ENCODE measurements around the gene CYP11A1.

CYP11A1 gene

DNA sequence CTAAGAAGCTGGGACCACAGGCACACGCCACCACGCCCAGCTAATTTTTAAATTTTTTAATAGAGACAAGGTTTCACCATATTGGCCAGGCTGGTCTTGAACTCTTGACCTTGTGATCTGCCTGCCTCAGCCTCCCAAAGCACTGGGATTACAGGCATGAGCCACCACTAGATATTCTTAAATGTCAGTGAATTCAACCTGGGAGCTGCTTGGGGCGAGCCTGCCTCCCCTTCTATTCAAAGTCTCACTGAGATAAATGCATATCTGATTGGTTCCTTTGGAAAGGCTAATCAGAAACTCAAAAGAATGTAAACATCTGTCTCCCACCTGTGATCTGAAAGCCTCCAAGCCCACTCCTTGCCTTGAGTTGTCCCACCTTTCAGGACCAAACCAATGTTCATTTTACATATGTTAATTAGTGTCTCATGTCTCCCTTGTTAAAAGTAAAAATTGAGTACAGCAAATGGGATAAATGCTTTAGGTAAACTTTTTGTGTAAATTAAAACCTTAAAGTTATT is 15.0 kb downstream of the CYP11A1 start:
- TF ChIP-seq EZH2 (IDR thresholded peaks at IDR 0.05) (no peak), POLR2AphosphoS5 (IDR thresholded peaks at IDR 0.05; ENCODE audit: borderline replicate concordance, low read depth, low read length) (no peak), FOXP2 (optimal IDR thresholded peaks at IDR 0.05; ENCODE audit: control extremely low read depth, extremely low read length, insufficient read depth) (no peak)
- Histone ChIP-seq H3K9ac (ENCODE audit: insufficient read length) (no peak overlapping the region), H3K27ac (no peak overlapping the region), H3K4me3 (no peak overlapping the region), H3K9me3 (ENCODE audit: low read depth, low read length) (no peaks in the 10 kb centered on the region), H3K36me3 (ENCODE audit: insufficient read depth, low read length) (no peaks in the 10 kb centered on the region)
- DNase-seq (ENCODE audit: low read depth, low spot score), result no peak

DNA sequence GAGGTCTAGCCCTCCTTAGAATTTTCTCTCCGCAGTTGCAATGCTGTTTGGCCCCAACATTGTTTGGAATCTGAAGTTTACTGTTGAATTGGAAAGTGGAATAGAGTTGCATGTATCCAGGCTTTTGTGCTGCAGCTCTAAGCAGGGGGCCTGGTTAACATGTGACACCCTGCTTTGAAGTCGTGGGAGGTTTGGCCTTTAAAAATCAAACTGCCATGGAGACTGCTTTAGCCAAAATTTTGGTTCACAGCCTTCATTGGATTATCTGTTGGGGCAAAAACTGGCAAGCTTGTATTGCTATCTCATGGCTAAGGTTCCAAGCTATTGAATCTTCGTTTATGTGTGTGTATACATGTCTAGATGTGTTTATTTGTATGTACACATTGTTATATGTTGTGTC is 15.8 kb downstream of the CYP11A1 start:
- no peak for TF ChIP-seq FOXP2 (optimal IDR thresholded peaks at IDR 0.05; ENCODE audit: control extremely low read depth, extremely low read length, insufficient read depth)
- no peak for TF ChIP-seq POLR2AphosphoS5 (IDR thresholded peaks at IDR 0.05; ENCODE audit: borderline replicate concordance, low read depth, low read length)
- TF ChIP-seq EZH2 (IDR thresholded peaks at IDR 0.05), result no peak
- no peak for DNase-seq (ENCODE audit: low read depth, low spot score)
- H3K9me3 ChIP-seq (ENCODE audit: low read depth, low read length), result no peaks in the 10 kb centered on the region
- no peak overlapping the region for H3K9ac ChIP-seq (ENCODE audit: insufficient read length)
- H3K27ac ChIP-seq, result no peak overlapping the region
- no peaks in the 10 kb centered on the region for H3K36me3 ChIP-seq (ENCODE audit: insufficient read depth, low read length)
- no peak overlapping the region for H3K4me3 ChIP-seq

DNA sequence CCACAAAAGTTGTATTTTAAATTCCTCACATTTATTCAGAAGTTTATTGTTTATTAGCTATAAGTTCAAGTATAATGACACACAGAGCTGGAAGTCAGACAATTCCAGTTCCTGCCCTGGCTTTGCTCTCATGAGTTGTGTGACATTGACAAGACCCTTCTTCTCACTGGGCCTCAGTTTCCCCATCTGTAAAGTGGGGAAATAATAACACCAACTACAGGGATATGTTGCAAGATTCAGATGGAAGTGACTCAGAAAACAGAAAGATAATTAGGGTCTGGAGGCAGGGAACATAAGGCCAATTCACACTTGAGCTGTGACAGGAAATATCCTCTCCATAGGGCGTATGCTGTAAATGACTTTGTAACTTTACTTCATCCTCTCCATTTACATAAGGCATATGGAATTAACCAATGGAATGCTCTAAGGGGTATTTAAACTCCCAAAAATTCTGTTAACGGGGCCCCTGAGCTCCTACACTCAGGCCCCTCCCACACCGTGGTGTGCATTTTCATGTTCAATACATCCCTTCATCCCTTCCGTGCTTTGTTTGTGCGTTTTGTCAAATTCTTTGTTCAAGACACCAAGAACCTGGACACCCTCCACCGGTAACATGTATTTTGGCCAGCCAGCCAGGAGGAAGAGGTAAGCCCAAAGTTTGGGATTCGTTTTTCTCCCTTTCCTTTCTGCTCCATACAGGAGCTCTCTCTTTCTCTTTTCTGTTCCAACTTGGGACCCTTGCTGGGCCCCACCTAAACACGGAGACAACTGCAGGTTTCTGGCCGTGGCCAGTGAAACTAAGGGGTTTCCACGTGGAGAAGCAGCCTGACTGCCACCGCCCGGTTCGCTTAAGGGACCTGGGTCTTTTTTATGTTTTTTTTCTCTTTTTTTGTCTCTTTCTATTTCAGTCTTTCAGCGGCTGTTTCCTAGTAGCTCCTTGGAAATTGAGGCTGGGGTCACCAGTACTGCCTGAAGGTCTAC is 16.9 kb downstream of the CYP11A1 start:
- no peak for TF ChIP-seq POLR2AphosphoS5 (IDR thresholded peaks at IDR 0.05; ENCODE audit: borderline replicate concordance, low read depth, low read length)
- no peak for TF ChIP-seq EZH2 (IDR thresholded peaks at IDR 0.05)
- no peak for TF ChIP-seq FOXP2 (optimal IDR thresholded peaks at IDR 0.05; ENCODE audit: control extremely low read depth, extremely low read length, insufficient read depth)
- H3K9ac ChIP-seq (ENCODE audit: insufficient read length), result no peak overlapping the region
- DNase-seq (ENCODE audit: low read depth, low spot score), result no peak
- H3K4me3 ChIP-seq, result no peak overlapping the region; the same call in 1 of the 2 replicates
- H3K27ac ChIP-seq, result no peak overlapping the region
- no peaks in the 10 kb centered on the region for H3K9me3 ChIP-seq (ENCODE audit: low read depth, low read length)
- no peaks in the 10 kb centered on the region for H3K36me3 ChIP-seq (ENCODE audit: insufficient read depth, low read length)

DNA sequence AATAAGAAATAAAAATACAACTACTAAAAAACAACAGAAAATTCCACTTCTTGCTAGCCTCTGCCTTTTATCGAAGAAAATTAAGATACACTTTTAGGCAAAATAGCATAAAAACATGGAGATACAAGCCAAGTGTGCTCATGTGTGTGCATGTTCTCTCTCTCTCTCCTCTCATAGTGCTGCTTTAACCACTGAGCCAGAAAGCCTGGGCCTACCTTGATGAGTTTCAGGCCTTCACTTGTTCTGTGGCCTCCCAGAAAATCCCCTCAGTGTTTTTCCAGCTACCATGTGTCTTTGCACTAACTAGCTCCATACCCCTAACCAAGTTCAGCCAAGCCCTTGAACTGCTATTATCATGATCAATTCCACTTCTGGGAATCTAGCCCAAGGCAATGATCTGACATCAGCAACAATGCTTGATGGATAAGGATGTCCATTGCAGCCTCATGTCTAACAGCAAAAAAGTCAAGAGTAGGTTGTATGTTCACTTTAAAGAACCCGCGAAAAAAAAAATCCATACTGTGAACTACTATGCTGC is 18.1 kb downstream of the CYP11A1 start:
- no peak for DNase-seq (ENCODE audit: low read depth, low spot score)
- no peaks in the 10 kb centered on the region for H3K9me3 ChIP-seq (ENCODE audit: low read depth, low read length)
- no peak for TF ChIP-seq FOXP2 (optimal IDR thresholded peaks at IDR 0.05; ENCODE audit: control extremely low read depth, extremely low read length, insufficient read depth)
- TF ChIP-seq EZH2 (IDR thresholded peaks at IDR 0.05), result no peak
- TF ChIP-seq POLR2AphosphoS5 (IDR thresholded peaks at IDR 0.05; ENCODE audit: borderline replicate concordance, low read depth, low read length), result no peak
- H3K36me3 ChIP-seq (ENCODE audit: insufficient read depth, low read length), result no peaks in the 10 kb centered on the region
- H3K4me3 ChIP-seq, result no peak overlapping the region
- no peak overlapping the region for H3K27ac ChIP-seq
- no peak overlapping the region for H3K9ac ChIP-seq (ENCODE audit: insufficient read length)

DNA sequence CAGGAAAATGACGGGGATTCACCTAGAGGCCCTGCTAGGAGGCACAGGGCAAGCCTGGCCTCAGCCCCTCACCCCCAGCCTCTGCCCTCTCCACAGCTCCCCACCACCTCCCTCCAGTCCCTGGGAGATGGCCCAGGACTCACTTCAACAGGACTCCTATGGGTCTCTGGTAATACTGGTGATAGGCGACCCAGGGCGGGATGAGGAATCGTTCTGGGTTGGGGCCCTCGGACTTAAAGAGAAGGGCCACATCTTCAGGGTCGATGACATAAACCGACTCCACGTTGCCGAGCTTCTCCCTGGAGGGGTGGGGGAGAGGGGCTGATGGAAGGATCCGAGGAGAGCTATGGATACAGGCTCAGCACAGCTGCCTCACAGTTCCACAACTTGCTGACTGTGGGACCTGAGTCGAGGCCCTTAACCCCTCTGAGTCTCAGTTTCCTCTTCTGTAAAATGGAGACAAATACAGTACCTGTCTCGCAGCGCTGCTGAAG is 19.6 kb downstream of the CYP11A1 start:
- H3K4me3 ChIP-seq, result no peak overlapping the region
- H3K9ac ChIP-seq (ENCODE audit: insufficient read length), result no peak overlapping the region
- H3K36me3 ChIP-seq (ENCODE audit: insufficient read depth, low read length), result no peaks in the 10 kb centered on the region
- H3K27ac ChIP-seq, result no peak overlapping the region
- no peaks in the 10 kb centered on the region for H3K9me3 ChIP-seq (ENCODE audit: low read depth, low read length)
- DNase-seq (ENCODE audit: low read depth, low spot score), result no peak
- no peak for TF ChIP-seq POLR2AphosphoS5 (IDR thresholded peaks at IDR 0.05; ENCODE audit: borderline replicate concordance, low read depth, low read length)
- no peak for TF ChIP-seq EZH2 (IDR thresholded peaks at IDR 0.05)
- no peak for TF ChIP-seq FOXP2 (optimal IDR thresholded peaks at IDR 0.05; ENCODE audit: control extremely low read depth, extremely low read length, insufficient read depth)

DNA sequence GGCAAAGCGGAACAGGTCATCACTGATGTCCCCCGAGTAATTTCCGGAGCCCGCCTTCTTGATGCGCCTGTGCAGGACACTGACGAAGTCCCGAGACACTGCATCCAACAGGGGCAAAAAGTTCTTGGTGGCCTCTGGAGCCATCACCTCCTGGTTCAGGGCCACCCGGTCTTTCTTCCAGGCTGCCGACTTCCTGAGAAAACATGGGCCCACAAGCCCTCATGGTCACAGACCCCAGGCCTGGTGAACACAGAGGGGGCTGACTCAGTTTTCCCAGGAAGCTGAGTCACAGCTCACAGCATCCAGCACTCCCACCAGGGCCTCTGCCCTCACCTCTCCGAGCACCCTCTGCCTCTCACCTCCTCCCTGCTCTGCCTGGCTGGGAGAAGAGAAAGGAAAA is 22.4 kb downstream of the CYP11A1 start:
- no peak for DNase-seq (ENCODE audit: low read depth, low spot score)
- H3K36me3 ChIP-seq (ENCODE audit: insufficient read depth, low read length), result no peaks in the 10 kb centered on the region
- no peak overlapping the region for H3K4me3 ChIP-seq
- no peaks in the 10 kb centered on the region for H3K9me3 ChIP-seq (ENCODE audit: low read depth, low read length)
- no peak for TF ChIP-seq EZH2 (IDR thresholded peaks at IDR 0.05)
- TF ChIP-seq FOXP2 (optimal IDR thresholded peaks at IDR 0.05; ENCODE audit: control extremely low read depth, extremely low read length, insufficient read depth), result no peak
- no peak for TF ChIP-seq POLR2AphosphoS5 (IDR thresholded peaks at IDR 0.05; ENCODE audit: borderline replicate concordance, low read depth, low read length)
- H3K27ac ChIP-seq, result no peak overlapping the region
- H3K9ac ChIP-seq (ENCODE audit: insufficient read length), result no peak overlapping the region

DNA sequence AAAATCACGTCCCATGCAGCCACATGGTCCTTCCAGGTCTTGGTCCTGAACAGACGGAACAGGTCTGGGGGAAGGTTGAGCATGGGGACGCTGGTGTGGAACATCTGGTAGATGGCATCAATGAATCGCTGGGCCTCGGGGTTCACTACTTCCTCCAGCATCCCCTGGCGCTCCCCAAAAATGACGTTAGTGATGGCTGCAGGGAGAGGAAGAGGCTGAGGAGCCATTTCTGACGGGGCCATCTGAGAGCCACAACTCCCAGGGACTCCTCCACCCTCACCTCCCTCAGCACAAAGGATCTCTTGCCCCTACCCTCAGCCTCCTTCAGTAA is 23.7 kb downstream of the CYP11A1 start:
- no peak for DNase-seq (ENCODE audit: low read depth, low spot score)
- TF ChIP-seq EZH2 (IDR thresholded peaks at IDR 0.05) (no peak), POLR2AphosphoS5 (IDR thresholded peaks at IDR 0.05; ENCODE audit: borderline replicate concordance, low read depth, low read length) (no peak), FOXP2 (optimal IDR thresholded peaks at IDR 0.05; ENCODE audit: control extremely low read depth, extremely low read length, insufficient read depth) (no peak)
- no peak overlapping the region for H3K4me3 ChIP-seq

DNA sequence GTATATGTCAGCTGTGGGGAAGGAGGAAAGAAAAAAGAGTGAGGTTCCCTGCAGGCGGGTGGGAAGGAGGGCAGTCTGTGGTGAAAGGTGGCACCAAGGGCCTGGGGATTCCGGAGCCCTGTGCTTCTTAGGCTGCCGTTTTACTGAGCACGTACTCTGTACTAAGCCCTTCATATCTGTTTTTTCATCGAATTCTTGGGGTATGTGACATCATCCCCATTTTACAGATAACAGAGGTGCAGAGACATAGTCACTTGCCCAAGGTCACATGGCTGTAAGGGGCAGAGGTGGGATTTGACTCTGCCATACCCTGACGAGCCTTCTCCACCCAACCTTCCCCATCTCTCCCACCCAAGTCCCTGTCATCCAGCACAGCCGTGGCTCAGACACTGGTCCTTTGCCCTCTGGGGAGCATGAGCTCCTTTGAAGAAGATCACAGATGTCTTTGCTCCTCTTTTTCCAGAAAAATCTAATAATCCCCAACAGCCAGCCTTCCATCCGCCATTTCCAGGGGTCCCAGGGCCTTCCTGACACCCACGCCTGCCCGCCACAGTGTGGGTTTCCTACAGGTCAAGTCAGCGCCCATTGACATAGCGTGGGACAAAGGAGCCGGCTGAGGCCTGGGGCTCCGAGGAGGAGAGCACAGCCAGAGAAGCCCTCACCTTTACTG is 24.2 kb downstream of the CYP11A1 start:
- Histone ChIP-seq H3K27ac (no peak overlapping the region), H3K4me3 (no peak overlapping the region), H3K9ac (ENCODE audit: insufficient read length) (no peak overlapping the region), H3K36me3 (ENCODE audit: insufficient read depth, low read length) (no peaks in the 10 kb centered on the region), H3K9me3 (ENCODE audit: low read depth, low read length) (no peaks in the 10 kb centered on the region)
- TF ChIP-seq POLR2AphosphoS5 (IDR thresholded peaks at IDR 0.05; ENCODE audit: borderline replicate concordance, low read depth, low read length) (no peak), EZH2 (IDR thresholded peaks at IDR 0.05) (no peak), FOXP2 (optimal IDR thresholded peaks at IDR 0.05; ENCODE audit: control extremely low read depth, extremely low read length, insufficient read depth) (no peak)
- no peak for DNase-seq (ENCODE audit: low read depth, low spot score)

More for the DNA sequence above, 23.7 kb downstream of the CYP11A1 start:
- no peak overlapping the region for H3K27ac ChIP-seq
- H3K9me3 ChIP-seq (ENCODE audit: low read depth, low read length), result no peaks in the 10 kb centered on the region
- H3K9ac ChIP-seq (ENCODE audit: insufficient read length), result no peak overlapping the region
- no peaks in the 10 kb centered on the region for H3K36me3 ChIP-seq (ENCODE audit: insufficient read depth, low read length)

Data from SK-N-MC (cell line).